NK-92 (cell line): ENCODE data around the gene DIPK1A.

Experiments used
- DNase-seq: peaks from one replicate; lab custom pipeline; 2025; ENCODE audit not compliant: unreplicated experiment; lab: John Stamatoyannopoulos, UW

DIPK1A gene

GRCh38 chr1:92879316-92879968, 81.8 kb downstream of the DIPK1A start:
- no peak for DNase-seq

- no peak for DNase-seq
Observed at GRCh38 chr1:92877792-92878191, 83.5 kb downstream of the DIPK1A start.

- no peak for DNase-seq
Observed at GRCh38 chr1:92877081-92877711, 84.1 kb downstream of the DIPK1A start.

DNA sequence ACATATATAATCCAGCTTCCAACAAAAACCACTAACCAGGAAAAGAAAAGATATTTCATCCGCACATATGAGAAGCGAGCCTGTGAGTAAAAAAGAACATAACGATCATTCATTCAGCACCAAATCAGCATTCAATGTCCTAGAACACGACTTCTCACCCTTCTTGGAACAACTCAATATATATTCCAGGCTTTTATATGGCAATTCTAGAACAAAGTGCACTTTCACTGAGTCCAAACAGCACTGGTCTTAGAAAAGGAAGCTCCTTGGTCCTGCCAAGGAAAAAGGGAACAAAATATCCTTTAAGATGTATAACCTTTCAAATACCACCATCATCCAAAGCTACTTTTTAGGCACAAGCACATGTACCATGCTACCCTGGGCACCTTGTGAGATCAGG, 84.9 kb downstream of the DIPK1A start:
- no peak for DNase-seq

GRCh38 chr1:92874987-92875386, 86.3 kb downstream of the DIPK1A start:
- no peak for DNase-seq

DNA sequence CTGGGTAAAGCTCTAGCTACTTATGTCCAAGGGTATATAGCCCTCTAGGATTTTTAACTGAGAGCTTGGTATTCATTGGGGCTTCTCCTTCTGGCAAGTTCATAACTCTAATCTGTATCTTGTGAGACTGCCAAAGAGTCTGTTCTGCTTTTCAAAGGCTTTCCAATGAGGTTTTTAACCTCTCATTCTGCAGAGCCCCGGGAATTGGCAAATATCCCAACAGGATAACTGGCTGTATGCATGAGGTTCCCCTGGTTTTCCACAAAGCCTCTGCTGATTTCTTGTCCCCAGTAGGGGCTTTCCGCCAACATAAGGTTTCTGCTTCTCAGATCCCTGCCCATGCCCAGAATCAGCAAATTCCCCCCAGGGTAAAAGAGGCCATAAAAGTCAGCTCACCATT, 88.5 kb downstream of the DIPK1A start:
- DNase-seq = no peak

DNA sequence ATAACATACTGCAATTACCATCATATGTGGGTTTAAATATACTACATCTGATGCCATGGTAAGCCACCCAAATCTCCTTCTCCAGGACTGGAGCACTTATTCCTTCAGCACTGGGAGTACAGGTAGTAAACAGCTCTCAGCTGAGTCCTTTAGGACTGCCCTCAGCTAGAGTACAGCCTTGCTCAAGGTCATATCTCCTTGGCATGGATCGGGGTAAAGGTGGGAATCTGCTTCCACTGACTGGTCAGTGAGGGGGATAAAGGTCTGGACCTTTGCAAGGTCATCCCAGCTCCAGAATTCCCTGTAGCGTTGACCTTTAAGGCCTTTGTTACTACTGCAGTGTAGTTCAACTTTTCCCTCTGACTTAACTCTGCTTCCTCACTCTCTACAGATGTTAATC, 90.7 kb downstream of the DIPK1A start:
- DNase-seq = no peak

- no peak for DNase-seq
Observed at GRCh38 chr1:92864131-92864530, 97.1 kb downstream of the DIPK1A start.

GRCh38 chr1:92862605-92863004, 98.7 kb downstream of the DIPK1A start:
- no peak for DNase-seq

GRCh38 chr1:92859400-92860039, 101.7 kb downstream of the DIPK1A start:
- DNase-seq = no peak

DNA sequence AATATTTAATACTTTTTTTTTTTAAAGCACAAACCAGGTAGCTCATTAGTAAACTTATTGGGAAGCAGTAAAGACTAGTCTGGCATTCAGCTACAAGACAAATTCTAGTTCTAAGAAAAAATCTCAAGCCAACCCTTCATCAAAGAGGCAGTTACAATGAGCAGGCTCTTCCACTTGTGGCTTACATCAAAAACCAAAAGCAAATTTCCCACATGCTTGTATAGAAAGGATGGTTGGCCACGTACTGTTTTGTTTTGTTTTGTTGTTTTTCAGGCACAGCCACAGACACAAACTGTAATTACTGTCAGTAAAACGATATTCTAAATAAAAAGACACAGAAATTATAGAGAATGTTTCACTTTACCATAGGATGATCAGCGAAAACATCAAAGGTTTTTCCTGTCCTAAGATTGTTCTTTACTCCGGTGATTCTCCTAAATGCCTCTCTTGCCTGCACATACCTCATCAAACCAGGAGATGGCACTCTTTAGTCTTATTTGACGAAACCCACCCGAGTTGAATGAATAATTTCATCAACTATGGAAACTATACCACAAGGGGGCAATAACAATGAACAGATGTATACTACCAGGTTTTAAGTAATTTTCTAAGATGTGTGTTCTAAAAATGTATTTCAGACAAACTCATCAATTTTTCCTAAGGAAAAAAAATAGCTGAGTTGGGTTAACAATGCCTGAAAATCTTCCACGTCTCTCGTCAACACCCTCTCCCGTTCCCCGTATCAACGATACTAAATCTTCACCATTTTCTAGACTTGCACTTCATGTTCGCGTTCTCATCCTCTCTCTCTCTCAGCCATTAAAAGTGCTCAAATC, 102.5 kb downstream of the DIPK1A start:
- DNase-seq = no peak

- DNase-seq = no peak
Observed at GRCh38 chr1:92857817-92858216, 103.4 kb downstream of the DIPK1A start.

DNA sequence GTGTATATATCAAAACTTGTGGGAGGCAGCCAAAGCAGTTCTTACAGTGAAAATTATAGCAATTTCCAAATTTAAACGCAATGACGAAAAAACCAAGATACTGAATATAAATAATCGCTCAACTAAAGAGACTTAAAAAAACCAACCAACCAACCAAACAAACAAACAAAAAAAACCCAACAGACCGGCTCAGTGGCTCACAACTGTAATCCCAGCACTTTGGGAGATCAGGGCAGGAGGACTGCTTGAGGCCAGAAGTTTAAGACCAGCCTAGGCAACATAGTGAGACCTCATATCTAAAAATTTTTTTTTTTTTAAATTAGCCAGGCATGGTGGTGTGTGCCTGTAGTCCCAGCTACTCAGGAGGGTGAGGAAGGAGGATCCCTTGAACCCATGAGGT, 106.0 kb downstream of the DIPK1A start:
- no peak for DNase-seq

DNA sequence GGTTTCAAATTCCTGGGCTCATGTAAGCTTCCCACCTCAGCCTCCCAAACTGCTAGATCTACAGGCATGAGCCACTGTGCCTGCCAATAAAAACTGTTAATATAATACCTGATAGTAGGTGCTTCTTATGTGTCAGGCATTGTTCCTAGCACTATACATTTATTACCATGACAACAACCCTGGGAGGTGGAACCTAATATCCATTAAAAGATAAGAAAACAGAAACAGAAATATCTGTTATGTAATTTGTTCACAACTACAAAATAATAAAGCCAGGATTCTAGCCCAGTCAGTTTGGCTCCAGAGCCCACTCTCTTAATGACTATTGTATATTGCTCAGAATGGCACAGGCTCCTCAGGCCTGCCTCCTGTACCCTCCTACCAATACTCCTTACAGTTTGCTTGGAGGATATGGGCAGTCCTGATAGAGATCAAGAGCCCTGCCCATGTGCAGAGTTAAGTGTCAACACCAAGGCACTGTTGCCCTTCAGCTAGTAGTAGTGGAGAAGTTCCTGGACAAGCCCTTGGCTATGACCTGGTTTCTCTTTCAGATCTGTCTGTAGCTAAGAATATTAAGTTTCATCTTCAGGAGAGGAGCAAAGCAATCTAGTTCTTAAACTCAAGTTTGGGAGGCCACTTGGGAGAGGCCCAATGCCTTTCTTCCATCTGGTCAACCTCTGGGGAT, 107.0 kb downstream of the DIPK1A start:
- no peak for DNase-seq

DNA sequence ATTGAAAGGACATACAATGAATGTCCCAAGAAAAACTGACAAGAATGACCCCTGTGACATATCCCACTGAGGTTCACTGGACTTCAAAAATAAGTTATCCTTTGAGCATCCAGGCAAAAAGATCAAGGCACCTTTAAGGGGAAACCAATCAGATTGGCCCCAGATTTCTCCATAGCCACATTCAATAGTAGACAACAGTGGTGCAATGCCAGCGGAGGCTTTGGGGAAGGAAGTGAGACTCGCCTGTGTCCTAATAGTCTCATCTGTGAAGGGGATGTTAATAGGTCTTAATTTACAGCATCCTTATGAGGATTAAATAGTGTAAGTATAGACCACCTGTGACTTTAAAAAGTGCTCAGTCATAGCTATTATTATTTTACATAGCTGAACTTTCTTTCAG, 108.0 kb downstream of the DIPK1A start:
- no peak for DNase-seq

DNA sequence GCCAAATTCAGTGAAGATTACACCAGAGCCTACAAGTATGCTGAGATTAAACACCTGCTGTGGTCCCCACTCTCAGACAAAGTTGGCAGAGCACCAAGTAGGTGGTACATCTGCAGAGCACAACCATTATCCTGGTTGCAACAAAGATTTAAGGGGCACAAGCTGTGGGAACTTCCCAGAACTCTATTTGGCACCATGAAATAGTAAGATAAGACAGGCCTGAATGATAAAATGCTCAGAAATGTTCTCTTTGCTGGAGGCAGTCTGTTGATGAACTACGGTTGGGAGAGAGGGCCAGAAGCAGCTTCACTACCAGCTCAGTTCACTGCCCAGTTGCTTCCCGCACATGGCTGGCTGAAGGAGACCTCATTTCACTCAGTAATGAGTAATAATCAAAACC, 109.5 kb downstream of the DIPK1A start:
- DNase-seq = no peak

DNA sequence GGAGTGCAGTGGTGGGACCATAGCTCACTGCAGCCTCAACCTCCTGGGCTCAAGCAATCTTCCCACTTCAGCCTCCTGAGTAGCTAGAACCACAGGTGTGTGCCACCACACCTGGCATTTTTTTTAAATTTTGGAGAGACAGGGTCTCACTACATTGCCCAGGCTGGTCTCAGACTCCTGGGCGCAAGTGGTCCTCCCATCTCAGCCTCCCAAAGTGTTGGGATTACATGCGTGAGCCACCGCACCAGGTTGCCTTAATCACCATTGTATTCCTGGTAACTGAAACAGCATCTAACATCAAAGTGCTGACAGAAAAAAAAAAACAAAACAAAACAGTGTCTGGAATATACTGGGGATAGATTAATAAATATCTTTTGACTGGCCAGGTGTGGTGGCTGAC, 111.2 kb downstream of the DIPK1A start:
- DNase-seq = no peak

DNA sequence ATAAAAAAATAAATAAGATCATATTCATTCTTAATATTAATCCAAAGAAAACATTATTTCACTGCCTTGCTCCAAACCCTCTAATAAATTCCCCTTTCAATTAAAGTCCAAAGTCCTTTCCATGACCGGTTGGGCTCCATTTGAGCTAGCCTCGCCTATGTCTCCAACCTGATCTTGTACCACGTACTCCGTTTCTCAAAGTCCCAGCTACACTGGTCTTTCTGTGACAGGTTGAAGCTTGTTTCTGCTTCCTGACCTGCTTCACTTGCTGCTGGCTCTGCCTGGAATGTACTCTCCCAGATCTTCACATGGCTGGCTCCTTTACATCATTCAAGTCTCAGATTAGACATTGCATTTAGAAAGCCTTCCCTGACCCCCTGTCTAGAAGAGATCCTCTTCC, 113.1 kb downstream of the DIPK1A start:
- no peak for DNase-seq

- no peak for DNase-seq
Observed at GRCh38 chr1:92845908-92846307, 115.4 kb downstream of the DIPK1A start.

- DNase-seq = no peak
Observed at GRCh38 chr1:92844439-92844838, 116.8 kb downstream of the DIPK1A start.
